ENCODE measurements around the gene ITM2B.

ITM2B gene

DNA sequence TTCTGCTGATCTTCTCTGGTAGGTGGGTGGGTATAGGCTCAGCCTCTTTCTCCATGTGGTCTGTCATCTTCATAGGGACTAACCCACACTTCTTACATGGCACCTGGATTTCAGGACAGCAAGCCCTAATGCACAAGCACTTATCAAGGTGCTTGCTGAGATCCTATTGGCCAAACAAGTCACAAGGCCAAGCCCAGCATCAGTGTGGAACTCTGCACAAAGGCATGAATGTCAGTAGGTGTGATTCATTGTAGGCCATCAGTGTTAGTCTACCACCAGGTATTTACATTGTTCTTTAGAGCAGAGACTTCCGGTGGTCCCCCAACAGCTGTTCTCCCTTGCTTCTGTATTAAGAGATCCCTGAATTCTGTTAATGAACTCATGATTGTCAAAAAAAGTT lies 62.3 kb downstream of the ITM2B start:
- TF ChIP-seq, protein P1, sequence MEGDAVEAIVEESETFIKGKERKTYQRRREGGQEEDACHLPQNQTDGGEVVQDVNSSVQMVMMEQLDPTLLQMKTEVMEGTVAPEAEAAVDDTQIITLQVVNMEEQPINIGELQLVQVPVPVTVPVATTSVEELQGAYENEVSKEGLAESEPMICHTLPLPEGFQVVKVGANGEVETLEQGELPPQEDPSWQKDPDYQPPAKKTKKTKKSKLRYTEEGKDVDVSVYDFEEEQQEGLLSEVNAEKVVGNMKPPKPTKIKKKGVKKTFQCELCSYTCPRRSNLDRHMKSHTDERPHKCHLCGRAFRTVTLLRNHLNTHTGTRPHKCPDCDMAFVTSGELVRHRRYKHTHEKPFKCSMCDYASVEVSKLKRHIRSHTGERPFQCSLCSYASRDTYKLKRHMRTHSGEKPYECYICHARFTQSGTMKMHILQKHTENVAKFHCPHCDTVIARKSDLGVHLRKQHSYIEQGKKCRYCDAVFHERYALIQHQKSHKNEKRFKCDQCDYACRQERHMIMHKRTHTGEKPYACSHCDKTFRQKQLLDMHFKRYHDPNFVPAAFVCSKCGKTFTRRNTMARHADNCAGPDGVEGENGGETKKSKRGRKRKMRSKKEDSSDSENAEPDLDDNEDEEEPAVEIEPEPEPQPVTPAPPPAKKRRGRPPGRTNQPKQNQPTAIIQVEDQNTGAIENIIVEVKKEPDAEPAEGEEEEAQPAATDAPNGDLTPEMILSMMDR (IDR thresholded peaks at IDR 0.05; ENCODE audit: low read depth, low read length), result no peak
- TF ChIP-seq POLR2A (IDR thresholded peaks at IDR 0.05; ENCODE audit: extremely low read depth, insufficient read length) (no peak), MYC (IDR thresholded peaks at IDR 0.05; ENCODE audit: low read depth, low read length) (no peak)
- TF ChIP-seq, protein P2, sequence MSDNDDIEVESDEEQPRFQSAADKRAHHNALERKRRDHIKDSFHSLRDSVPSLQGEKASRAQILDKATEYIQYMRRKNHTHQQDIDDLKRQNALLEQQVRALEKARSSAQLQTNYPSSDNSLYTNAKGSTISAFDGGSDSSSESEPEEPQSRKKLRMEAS (IDR thresholded peaks at IDR 0.05; ENCODE audit: low read depth, low read length), result no peak
- H3K4me3 ChIP-seq (ENCODE audit: low read depth, low read length), result no peak overlapping the region
- no peak for DNase-seq (ENCODE audit: low read depth)

DNA sequence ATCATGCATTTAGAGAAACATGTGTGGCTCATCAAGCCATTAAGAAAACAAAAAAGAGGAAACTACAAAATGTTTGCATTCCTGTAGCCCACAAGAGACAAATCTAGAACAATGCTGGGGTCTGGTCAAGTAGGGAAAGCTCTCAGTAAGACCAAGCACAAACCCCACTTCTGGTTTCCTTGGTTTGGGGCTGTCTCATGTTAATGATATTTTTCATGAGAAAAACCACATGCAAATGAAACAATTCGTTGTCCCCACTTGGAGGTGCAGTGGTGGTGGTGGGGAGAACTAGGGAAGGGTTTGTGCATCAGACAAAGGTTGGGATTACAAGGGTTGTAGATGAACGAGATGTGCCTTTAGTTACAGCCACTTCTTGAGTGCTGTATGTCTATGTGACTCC lies 63.5 kb downstream of the ITM2B start:
- TF ChIP-seq POLR2A (IDR thresholded peaks at IDR 0.05; ENCODE audit: extremely low read depth, insufficient read length) (no peak), MYC (IDR thresholded peaks at IDR 0.05; ENCODE audit: low read depth, low read length) (no peak)
- TF ChIP-seq, protein P2 (IDR thresholded peaks at IDR 0.05; ENCODE audit: low read depth, low read length), result no peak
- TF ChIP-seq, protein P1 (IDR thresholded peaks at IDR 0.05; ENCODE audit: low read depth, low read length), result no peak
- DNase-seq (ENCODE audit: low read depth), result no peak
- no peak overlapping the region for H3K4me3 ChIP-seq (ENCODE audit: low read depth, low read length)

DNA sequence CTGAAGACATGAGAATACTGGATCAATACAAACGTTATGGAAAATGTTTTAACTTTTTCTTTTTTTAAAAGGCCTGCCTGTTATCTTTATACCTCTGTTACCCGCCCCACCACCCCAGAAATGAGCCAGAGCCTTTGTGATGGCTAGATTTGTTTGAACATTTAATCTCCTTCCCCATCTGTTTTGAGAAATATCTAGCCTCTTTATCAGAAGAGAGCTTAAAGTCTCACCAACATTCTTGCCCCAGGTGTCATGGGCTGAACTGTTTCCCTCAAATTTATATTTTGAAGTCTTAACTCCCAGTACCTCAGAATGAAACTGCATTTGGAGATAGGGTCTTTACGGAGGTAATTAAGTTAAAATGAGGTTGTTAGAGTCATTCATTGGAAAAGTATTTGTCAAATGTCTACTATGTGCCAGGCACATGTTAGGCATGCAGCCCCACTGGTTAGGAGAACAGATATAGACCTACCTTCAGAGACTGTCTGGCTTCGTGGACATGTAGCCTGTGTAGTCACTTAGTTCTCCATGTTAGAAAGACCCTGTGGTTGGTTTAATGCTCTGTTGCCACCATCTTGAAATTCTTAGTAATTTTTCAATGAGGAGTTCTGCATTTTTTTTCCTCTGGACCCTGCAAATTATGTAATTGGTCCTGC lies 64.3 kb downstream of the ITM2B start:
- DNase-seq (ENCODE audit: low read depth), result no peak

DNA sequence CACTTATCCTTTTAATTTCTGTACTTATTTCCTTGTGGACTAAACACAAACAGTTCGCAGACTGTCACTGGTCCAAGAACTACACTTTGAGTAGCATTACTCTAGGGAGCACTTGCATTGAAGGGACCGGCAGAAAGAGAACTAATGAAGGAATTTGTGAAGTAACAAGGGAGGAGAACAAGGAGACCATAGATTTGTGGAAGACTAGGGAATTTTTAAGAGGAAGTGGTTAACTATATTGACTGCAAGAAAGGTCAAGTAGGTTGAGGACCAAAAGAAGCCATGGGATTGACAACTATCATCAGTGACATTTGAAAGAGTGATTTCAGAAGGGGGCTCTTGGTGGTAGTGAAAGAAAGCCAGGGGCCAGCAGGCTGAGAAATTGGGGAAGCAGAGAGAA lies 66.6 kb downstream of the ITM2B start:
- no peak for DNase-seq (ENCODE audit: low read depth)
- H3K4me3 ChIP-seq (ENCODE audit: low read depth, low read length), result no peak overlapping the region
- no peak for TF ChIP-seq MYC (IDR thresholded peaks at IDR 0.05; ENCODE audit: low read depth, low read length)
- TF ChIP-seq, protein P1 (IDR thresholded peaks at IDR 0.05; ENCODE audit: low read depth, low read length), result no peak
- TF ChIP-seq, protein P2 (IDR thresholded peaks at IDR 0.05; ENCODE audit: low read depth, low read length), result no peak
- TF ChIP-seq POLR2A (IDR thresholded peaks at IDR 0.05; ENCODE audit: extremely low read depth, insufficient read length), result no peak

More for the DNA sequence above, 64.3 kb downstream of the ITM2B start:
- no peak overlapping the region for H3K4me3 ChIP-seq (ENCODE audit: low read depth, low read length)
- TF ChIP-seq, protein P1 (IDR thresholded peaks at IDR 0.05; ENCODE audit: low read depth, low read length), result no peak
- TF ChIP-seq, protein P2 (IDR thresholded peaks at IDR 0.05; ENCODE audit: low read depth, low read length), result no peak
- TF ChIP-seq POLR2A (IDR thresholded peaks at IDR 0.05; ENCODE audit: extremely low read depth, insufficient read length), result no peak
- TF ChIP-seq MYC (IDR thresholded peaks at IDR 0.05; ENCODE audit: low read depth, low read length), result no peak

DNA sequence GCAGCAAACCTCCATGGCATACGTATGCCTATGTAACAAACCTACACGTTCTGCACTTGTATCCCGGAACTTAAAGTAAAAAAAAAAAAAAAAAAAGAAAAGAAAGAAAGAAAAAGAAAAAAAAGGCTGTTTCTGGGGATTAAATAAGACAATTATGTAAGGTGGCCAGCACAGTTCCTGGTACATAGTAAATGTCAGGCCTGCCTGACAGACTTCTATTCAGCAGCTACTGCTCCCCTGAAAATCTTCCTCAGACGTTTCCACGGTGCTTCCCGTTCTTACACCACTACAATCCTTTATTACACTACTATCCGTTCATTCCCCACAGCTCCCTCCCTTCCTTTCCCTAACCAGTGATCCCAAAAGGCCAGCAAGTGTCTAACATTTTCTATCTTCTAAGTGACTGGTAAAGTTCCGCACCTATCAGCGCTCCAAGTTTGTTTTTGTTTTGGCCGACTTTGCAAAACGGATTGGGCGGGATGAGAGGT lies 69.9 kb downstream of the ITM2B start:
- TF ChIP-seq, protein P1 (IDR thresholded peaks at IDR 0.05; ENCODE audit: low read depth, low read length), result no peak
- TF ChIP-seq MYC (IDR thresholded peaks at IDR 0.05; ENCODE audit: low read depth, low read length) (no peak), POLR2A (IDR thresholded peaks at IDR 0.05; ENCODE audit: extremely low read depth, insufficient read length) (no peak)
- TF ChIP-seq, protein P2 (IDR thresholded peaks at IDR 0.05; ENCODE audit: low read depth, low read length), result no peak
- H3K4me3 ChIP-seq (ENCODE audit: low read depth, low read length), result peak overlapping the region; percentile 89
- DNase-seq (ENCODE audit: low read depth), result no peak

Data from NB4 (cell line).